ENCODE measurements around the gene KPNB1.

Gene KPNB1

GRCh38 chr17:47615766-47616424 lies 33.8 kb upstream of the KPNB1 start:
- DNase-seq (ENCODE audit: low read depth, low spot score) = peak; percentile 68
- no peak overlapping the region for H3K4me3 ChIP-seq (ENCODE audit: low read depth, low read length)
- in situ Hi-C loops (cut with HindIII; ENCODE audit: low sequenced_read_pairs) = no loop called here
- TF ChIP-seq, protein P1, sequence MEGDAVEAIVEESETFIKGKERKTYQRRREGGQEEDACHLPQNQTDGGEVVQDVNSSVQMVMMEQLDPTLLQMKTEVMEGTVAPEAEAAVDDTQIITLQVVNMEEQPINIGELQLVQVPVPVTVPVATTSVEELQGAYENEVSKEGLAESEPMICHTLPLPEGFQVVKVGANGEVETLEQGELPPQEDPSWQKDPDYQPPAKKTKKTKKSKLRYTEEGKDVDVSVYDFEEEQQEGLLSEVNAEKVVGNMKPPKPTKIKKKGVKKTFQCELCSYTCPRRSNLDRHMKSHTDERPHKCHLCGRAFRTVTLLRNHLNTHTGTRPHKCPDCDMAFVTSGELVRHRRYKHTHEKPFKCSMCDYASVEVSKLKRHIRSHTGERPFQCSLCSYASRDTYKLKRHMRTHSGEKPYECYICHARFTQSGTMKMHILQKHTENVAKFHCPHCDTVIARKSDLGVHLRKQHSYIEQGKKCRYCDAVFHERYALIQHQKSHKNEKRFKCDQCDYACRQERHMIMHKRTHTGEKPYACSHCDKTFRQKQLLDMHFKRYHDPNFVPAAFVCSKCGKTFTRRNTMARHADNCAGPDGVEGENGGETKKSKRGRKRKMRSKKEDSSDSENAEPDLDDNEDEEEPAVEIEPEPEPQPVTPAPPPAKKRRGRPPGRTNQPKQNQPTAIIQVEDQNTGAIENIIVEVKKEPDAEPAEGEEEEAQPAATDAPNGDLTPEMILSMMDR (IDR thresholded peaks at IDR 0.05; ENCODE audit: low read depth, low read length) = peak; percentile 43

GRCh38 chr17:47618410-47618809 lies 31.3 kb upstream of the KPNB1 start:
- H3K4me3 ChIP-seq (ENCODE audit: low read depth, low read length) = no peak overlapping the region
- TF ChIP-seq, protein P1 (IDR thresholded peaks at IDR 0.05; ENCODE audit: low read depth, low read length) = peak; percentile 35
- in situ Hi-C loops (cut with HindIII; ENCODE audit: low sequenced_read_pairs) = no loop called here
- DNase-seq (ENCODE audit: low read depth, low spot score) = no peak

DNA sequence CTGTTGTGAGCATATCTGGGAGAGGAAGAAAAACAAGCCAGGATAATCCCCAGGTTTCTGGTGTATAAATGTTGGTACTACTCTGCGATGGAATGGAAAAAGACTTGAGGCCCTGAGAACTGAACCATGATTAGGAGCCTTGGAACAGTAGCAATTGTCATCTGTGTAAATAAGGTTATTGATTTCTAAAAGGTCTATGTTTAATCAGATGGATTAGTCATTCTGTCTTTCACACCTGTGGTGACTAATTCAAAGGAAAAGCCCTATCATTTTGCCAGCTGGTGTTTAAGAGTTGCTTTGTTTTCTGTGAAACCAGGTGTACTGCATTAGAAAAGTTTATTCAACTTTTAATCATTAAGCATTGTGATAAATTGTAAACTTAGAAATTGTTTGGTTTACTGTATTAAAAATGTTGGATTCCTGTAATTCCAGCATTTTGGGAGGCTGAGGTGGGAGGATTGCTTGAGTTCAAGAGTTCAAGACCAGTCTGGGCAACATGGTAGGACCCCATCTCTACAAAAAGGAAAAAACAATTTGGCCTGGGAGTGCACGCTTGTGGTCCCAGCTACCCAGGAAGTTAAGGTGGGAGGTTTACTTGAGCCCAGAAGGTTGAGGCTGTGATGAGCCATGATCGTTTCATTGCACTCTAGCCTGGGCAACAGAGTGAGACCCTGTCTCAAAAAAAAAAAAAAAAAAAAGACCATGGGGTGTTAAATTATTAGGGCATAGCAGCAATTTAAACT lies 29.0 kb upstream of the KPNB1 start:
- in situ Hi-C loops (cut with HindIII; ENCODE audit: low sequenced_read_pairs) = no loop called here
- no peak for DNase-seq (ENCODE audit: low read depth, low spot score)
- TF ChIP-seq, protein P1 (IDR thresholded peaks at IDR 0.05; ENCODE audit: low read depth, low read length) = no peak
- no peak overlapping the region for H3K4me3 ChIP-seq (ENCODE audit: low read depth, low read length)

DNA sequence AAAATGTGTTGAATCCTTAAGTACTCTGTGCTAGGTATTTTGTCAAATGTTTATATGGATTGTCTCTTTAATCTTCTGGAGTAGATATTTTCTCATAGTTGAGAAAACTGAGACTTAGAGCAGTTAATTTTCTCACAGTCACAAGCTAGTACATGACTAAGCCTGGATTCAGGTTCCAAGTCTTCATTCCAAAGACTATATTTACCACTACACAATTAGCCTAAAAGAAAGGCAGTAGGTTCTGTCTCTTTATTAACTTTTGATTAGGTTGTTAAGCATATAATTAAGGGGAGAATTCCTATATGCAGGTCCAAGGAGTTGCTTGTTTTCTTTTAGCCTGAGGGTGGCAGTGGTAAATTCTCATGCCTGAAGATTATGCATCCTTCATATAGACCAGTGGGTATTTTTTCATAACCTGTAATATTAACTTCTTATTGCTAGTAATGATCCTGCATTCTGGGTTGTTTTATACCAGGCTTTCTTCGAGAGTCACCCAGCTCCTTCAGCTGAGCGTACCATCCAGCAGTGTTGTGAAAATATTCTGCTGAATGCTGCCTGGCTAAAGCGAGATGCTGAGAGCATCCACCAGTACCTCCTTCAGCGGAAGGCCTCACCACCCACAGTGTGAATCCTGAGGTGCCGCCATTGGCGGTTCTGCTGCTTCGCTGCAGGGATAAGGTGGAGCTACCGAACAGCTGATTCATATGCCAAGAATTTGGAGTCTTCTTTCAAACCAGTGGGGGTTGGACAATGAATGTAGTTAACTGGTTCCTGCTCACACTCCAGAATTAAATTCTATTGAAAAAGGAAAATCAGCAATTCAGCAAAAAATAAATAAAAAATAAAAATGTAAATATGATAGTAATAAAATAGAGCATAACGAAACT lies 28.2 kb upstream of the KPNB1 start:
- in situ Hi-C loops (cut with HindIII; ENCODE audit: low sequenced_read_pairs) = no loop called here
- TF ChIP-seq, protein P1 (IDR thresholded peaks at IDR 0.05; ENCODE audit: low read depth, low read length) = peak; percentile 13
- peak; percentile 96 for DNase-seq (ENCODE audit: low read depth, low spot score)
- H3K4me3 ChIP-seq (ENCODE audit: low read depth, low read length) = no peak overlapping the region

- TF ChIP-seq, protein P1 (IDR thresholded peaks at IDR 0.05; ENCODE audit: low read depth, low read length) = no peak
- no peak for DNase-seq (ENCODE audit: low read depth, low spot score)
- in situ Hi-C loops (cut with HindIII; ENCODE audit: low sequenced_read_pairs) = no loop called here
- no peak overlapping the region for H3K4me3 ChIP-seq (ENCODE audit: low read depth, low read length)
These were observed 27.6 kb upstream of the KPNB1 start for GRCh38 chr17:47622180-47622549.

- DNase-seq (ENCODE audit: low read depth, low spot score) = no peak
- no peak overlapping the region for H3K4me3 ChIP-seq (ENCODE audit: low read depth, low read length)
- in situ Hi-C loops (cut with HindIII; ENCODE audit: low sequenced_read_pairs) = no loop called here
- TF ChIP-seq, protein P1 (IDR thresholded peaks at IDR 0.05; ENCODE audit: low read depth, low read length) = no peak
These were observed 25.0 kb upstream of the KPNB1 start for GRCh38 chr17:47624727-47625068.
